H1 (cell line): Measurements from ENCODE around the gene RTKN. TPM values are rescaled to one million over a fixed set of nuclear protein-coding genes. Genes with fewer than 3 reads are reported as not detected.

Experiments used
- BACH1 ChIP-seq: IDR thresholded peaks from 2 replicates; pipeline ENCODE4 v1.6.1; 2012; ENCODE audit warnings: low read length, improper control_type of control experiment
- BCL11A ChIP-seq, 2 experiments: IDR thresholded peaks; one replicate each; pipeline ENCODE4 v1.6.1; 2011; ENCODE audit warnings: low read depth in 2 of 2, low read length in 2 of 2, mild to moderate bottlenecking in 2 of 2
- CBX5 ChIP-seq: fragments of 300-800, 300-1000 bp; sonication (generic); IDR thresholded peaks from 2 replicates; pipeline ENCODE4 v1.7.1; 2016; ENCODE audit warnings: antibody characterized with exemption, low read length, low read depth
- EGR1 ChIP-seq: IDR thresholded peaks from 2 replicates; pipeline ENCODE4 v1.6.1; 2011; ENCODE audit warnings: low read depth, low read length, borderline replicate concordance
- FOSL1 ChIP-seq: IDR thresholded peaks from 2 replicates; pipeline ENCODE4 v1.6.1; 2011; ENCODE audit warnings: mild to moderate bottlenecking, low read depth, low read length, moderate library complexity; ENCODE audit not compliant: insufficient read depth
- GABPA ChIP-seq: IDR thresholded peaks from 2 replicates; pipeline ENCODE4 v1.6.1; 2011; ENCODE audit warnings: mild to moderate bottlenecking, low read length, moderate library complexity, borderline replicate concordance; ENCODE audit not compliant: insufficient read depth
- HDAC2 ChIP-seq, 2 experiments: fragments of 300-600 bp in 1 of 2; sonication (generic) in 1 of 2; IDR thresholded peaks; 2 replicates each; pipeline ENCODE4 v1.6.1; 2011 to 2012; ENCODE audit warnings: low read depth in 2 of 2, low read length in 2 of 2, mild to moderate bottlenecking in 2 of 2, moderate library complexity in 2 of 2, borderline replicate concordance in 1 of 2, inconsistent platforms in 1 of 2
- POU5F1 ChIP-seq: IDR thresholded peaks from 2 replicates; pipeline ENCODE4 v1.6.1; 2011; ENCODE audit warnings: low read depth, mild to moderate bottlenecking, low read length, moderate library complexity
- SIX5 ChIP-seq: IDR thresholded peaks from 2 replicates; pipeline ENCODE4 v1.6.1; 2011; ENCODE audit warnings: mild to moderate bottlenecking, low read depth, low read length
- SP1 ChIP-seq: IDR thresholded peaks from 2 replicates; pipeline ENCODE4 v1.6.1; 2011; ENCODE audit warnings: low read depth, low read length
- SP4 ChIP-seq: IDR thresholded peaks from 2 replicates; pipeline ENCODE4 v1.6.1; 2012; ENCODE audit warnings: low read length, inconsistent platforms
- TAF7 ChIP-seq: optimal IDR thresholded peaks from 2 replicates; pipeline ENCODE3; 2011; ENCODE audit warnings: low read depth, mild to moderate bottlenecking, inconsistent platforms, low read length, moderate library complexity, borderline replicate concordance
- TCF12 ChIP-seq: IDR thresholded peaks from 2 replicates; pipeline ENCODE4 v1.6.1; 2011; ENCODE audit warnings: low read depth, mild to moderate bottlenecking, low read length
- TEAD4 ChIP-seq: IDR thresholded peaks from 2 replicates; pipeline ENCODE4 v1.6.1; 2012; ENCODE audit warnings: low read depth, low read length, inconsistent platforms, mixed read lengths
- polyA plus RNA-seq, 7 experiments: library from polyadenylated mRNA; depleted of rRNA in 3 of 7; stranded (reverse) in 5 of 7; unstranded in 2 of 7; fragments of >200 nt in 5 of 7; fragments of 200-250 nt in 2 of 7; gene quantifications; 1 replicate in 5 of 7; 2 replicates in 1 of 7; 4 replicates in 1 of 7; pipeline versions ENCODE4 v1.2.1 to v1.2.3, GENCODE V29; 2011 to 2013; ENCODE audit warnings: missing spikeins in 2 of 7, mixed read lengths in 2 of 7
- total RNA-seq: library from RNA; stranded (reverse); fragmentation: NEBNext Ultra II Directional; extraction: Animal tissue kit (Norgen Biotek cat#: 25700); gene quantifications from 2 replicates; pipeline ENCODE4 v1.2.1, GENCODE V29; 2021
- TF ChIP-seq, protein P1 (sequence below): IDR thresholded peaks from 2 replicates; pipeline ENCODE4 v1.6.1; 2012; ENCODE audit warnings: low read length, inconsistent platforms
- TF ChIP-seq, protein P2 (sequence below), 3 experiments: IDR thresholded peaks; 1 replicate in 2 of 3; 2 replicates in 1 of 3; pipeline versions ENCODE4 v1.5.1 to v1.6.1; 2011; ENCODE audit warnings: low read length in 3 of 3, mild to moderate bottlenecking in 3 of 3, inconsistent platforms in 2 of 3, low read depth in 1 of 3, moderate library complexity in 1 of 3; ENCODE audit not compliant: insufficient read depth in 1 of 3; ENCODE audit errors: control extremely low read depth in 1 of 3
- TF ChIP-seq, protein P3 (sequence below): IDR thresholded peaks from 2 replicates; pipeline ENCODE4 v1.6.1; 2012; ENCODE audit warnings: inconsistent platforms
- TF ChIP-seq, protein P4 (sequence below): IDR thresholded peaks from 2 replicates; pipeline ENCODE4 v1.6.1; 2012; ENCODE audit warnings: inconsistent platforms

RTKN gene
- total and polyA plus RNA-seq, 2 of the 8 experiments (the other 6 are each of a cell fraction or from before 2014, with no cell fraction given): 40.2 to 54.1 TPM

DNA sequence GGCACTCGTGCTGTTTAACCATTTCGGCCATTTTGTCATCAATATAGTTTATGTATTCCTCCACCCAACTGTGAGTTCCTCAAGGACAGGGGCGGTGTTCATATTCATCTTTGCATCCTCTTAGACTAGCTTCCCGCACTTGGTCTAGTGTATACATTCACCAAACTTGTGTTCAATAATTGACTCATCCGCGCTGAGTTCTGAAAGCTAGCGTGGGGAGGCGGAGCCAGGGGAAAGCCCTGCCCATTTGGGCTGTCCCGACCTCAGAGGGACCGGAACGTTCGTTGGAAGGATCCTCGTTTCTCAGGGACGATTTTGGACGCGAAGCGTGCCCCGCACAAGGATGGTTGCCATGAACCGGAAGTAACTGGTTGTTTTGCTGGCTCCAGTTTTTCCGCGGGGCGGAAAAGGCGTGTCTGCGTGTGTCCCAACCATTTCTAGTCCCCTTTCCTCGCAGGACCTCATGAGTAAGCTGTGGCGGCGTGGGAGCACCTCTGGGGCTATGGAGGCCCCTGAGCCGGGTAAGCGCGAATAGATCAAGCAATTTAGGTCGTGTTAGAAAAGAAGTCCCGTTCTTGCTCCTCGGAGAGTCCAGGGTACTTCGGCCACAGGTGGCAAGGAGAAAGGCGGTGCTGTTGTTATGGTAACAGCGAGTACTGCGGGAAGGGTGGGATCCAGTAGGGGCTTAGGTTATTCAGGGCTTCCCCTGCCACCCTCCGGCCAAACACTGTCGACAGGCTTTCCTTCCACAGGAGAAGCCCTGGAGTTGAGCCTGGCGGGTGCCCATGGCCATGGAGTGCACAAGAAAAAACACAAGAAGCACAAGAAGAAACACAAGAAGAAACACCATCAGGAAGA is 13.1 kb upstream of the RTKN start, which contains the start of gene INO80B (continued):
- TF ChIP-seq BACH1: peak; percentile 88
- TF ChIP-seq TCF12: 0 out of 2 replicates have a peak, but pooled peaks have one; percentile 56
- 0 out of 2 replicates have a peak, but pooled peaks have one; percentile 24 for TF ChIP-seq EGR1
- no peak for TF ChIP-seq TEAD4
- TF ChIP-seq TAF7: peak; percentile 37
- peak; percentile 91 to 99; a peak in 2 of 4 replicates for TF ChIP-seq HDAC2 (IDR thresholded peaks at IDR 0.05; ENCODE audit: borderline replicate concordance in 1 of 2, low read depth in 2 of 2, low read length in 2 of 2)
- peak; percentile 93 for TF ChIP-seq SIX5
- TF ChIP-seq FOSL1: no peak
- TF ChIP-seq BCL11A (IDR thresholded peaks at IDR 0.05; ENCODE audit: low read depth in 2 of 2, low read length in 2 of 2): no peak
- TF ChIP-seq, protein P1, sequence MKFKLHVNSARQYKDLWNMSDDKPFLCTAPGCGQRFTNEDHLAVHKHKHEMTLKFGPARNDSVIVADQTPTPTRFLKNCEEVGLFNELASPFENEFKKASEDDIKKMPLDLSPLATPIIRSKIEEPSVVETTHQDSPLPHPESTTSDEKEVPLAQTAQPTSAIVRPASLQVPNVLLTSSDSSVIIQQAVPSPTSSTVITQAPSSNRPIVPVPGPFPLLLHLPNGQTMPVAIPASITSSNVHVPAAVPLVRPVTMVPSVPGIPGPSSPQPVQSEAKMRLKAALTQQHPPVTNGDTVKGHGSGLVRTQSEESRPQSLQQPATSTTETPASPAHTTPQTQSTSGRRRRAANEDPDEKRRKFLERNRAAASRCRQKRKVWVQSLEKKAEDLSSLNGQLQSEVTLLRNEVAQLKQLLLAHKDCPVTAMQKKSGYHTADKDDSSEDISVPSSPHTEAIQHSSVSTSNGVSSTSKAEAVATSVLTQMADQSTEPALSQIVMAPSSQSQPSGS: peak; percentile 82; the same call in 1 of the 2 replicates
- TF ChIP-seq, protein P2, sequence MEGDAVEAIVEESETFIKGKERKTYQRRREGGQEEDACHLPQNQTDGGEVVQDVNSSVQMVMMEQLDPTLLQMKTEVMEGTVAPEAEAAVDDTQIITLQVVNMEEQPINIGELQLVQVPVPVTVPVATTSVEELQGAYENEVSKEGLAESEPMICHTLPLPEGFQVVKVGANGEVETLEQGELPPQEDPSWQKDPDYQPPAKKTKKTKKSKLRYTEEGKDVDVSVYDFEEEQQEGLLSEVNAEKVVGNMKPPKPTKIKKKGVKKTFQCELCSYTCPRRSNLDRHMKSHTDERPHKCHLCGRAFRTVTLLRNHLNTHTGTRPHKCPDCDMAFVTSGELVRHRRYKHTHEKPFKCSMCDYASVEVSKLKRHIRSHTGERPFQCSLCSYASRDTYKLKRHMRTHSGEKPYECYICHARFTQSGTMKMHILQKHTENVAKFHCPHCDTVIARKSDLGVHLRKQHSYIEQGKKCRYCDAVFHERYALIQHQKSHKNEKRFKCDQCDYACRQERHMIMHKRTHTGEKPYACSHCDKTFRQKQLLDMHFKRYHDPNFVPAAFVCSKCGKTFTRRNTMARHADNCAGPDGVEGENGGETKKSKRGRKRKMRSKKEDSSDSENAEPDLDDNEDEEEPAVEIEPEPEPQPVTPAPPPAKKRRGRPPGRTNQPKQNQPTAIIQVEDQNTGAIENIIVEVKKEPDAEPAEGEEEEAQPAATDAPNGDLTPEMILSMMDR (IDR thresholded peaks at IDR 0.05; ENCODE audit: control extremely low read depth in 1 of 3, insufficient read depth in 1 of 3, low read depth in 1 of 3, low read length in 3 of 3): no peak; a peak in 1 of 4 replicates
- TF ChIP-seq SP1: peak; percentile 92
- no peak for TF ChIP-seq POU5F1
- TF ChIP-seq, protein P3, sequence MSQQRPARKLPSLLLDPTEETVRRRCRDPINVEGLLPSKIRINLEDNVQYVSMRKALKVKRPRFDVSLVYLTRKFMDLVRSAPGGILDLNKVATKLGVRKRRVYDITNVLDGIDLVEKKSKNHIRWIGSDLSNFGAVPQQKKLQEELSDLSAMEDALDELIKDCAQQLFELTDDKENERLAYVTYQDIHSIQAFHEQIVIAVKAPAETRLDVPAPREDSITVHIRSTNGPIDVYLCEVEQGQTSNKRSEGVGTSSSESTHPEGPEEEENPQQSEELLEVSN: peak; percentile 26; the same call in 1 of the 2 replicates
- TF ChIP-seq, protein P4, sequence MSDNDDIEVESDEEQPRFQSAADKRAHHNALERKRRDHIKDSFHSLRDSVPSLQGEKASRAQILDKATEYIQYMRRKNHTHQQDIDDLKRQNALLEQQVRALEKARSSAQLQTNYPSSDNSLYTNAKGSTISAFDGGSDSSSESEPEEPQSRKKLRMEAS: peak; percentile 82
- no peak for TF ChIP-seq CBX5
- peak; percentile 99 for TF ChIP-seq GABPA
- TF ChIP-seq SP4: peak; percentile 97
